GM18505 (cell line): ENCODE measurements around the gene LCMT1.

ENCODE experiments used
- ATAC-seq: cut with Tn5 transposase; IDR thresholded peaks from one replicate; pipeline ENCODE4 v1.9.1; 2021; ENCODE audit not compliant: unreplicated experiment
- POLR2A ChIP-seq: IDR thresholded peaks from 4 replicates; pipeline ENCODE4 v1.6.1; 2011; ENCODE audit warnings: borderline replicate concordance; ENCODE audit not compliant: insufficient read depth, insufficient read length; ENCODE audit errors: extremely low read depth

The LCMT1 gene

GRCh38 chr16:25081702-25082101 lies 29.8 kb upstream of the LCMT1 start:
- TF ChIP-seq POLR2A = no peak
- no peak for ATAC-seq

GRCh38 chr16:25083065-25083464 lies 28.5 kb upstream of the LCMT1 start:
- no peak for TF ChIP-seq POLR2A
- ATAC-seq = no peak

GRCh38 chr16:25083701-25084100 lies 27.8 kb upstream of the LCMT1 start:
- TF ChIP-seq POLR2A = no peak
- no peak for ATAC-seq

- TF ChIP-seq POLR2A = no peak
- no peak for ATAC-seq
Observed at GRCh38 chr16:25084797-25085196, 26.7 kb upstream of the LCMT1 start.

GRCh38 chr16:25087761-25088160 lies 23.8 kb upstream of the LCMT1 start:
- ATAC-seq = no peak
- TF ChIP-seq POLR2A = no peak

- no peak for ATAC-seq
- no peak for TF ChIP-seq POLR2A
Observed at GRCh38 chr16:25089351-25089750, 22.2 kb upstream of the LCMT1 start.

GRCh38 chr16:25092441-25092840 lies 19.1 kb upstream of the LCMT1 start:
- no peak for ATAC-seq
- TF ChIP-seq POLR2A = no peak

- ATAC-seq = peak; percentile 49
- no peak for TF ChIP-seq POLR2A
Observed at GRCh38 chr16:25093208-25094061, 18.1 kb upstream of the LCMT1 start.

GRCh38 chr16:25094596-25094995 lies 16.9 kb upstream of the LCMT1 start:
- no peak for TF ChIP-seq POLR2A
- no peak for ATAC-seq

- TF ChIP-seq POLR2A = no peak
- ATAC-seq = no peak
Observed at GRCh38 chr16:25095636-25096035, 15.9 kb upstream of the LCMT1 start.

GRCh38 chr16:25097276-25097975 lies 14.1 kb upstream of the LCMT1 start:
- no peak for ATAC-seq
- TF ChIP-seq POLR2A = no peak

GRCh38 chr16:25100511-25100910 lies 11.0 kb upstream of the LCMT1 start:
- ATAC-seq = no peak
- no peak for TF ChIP-seq POLR2A

- peak; percentile 90 for TF ChIP-seq POLR2A
- peak; percentile 48 for ATAC-seq
Observed at GRCh38 chr16:25106567-25107465, 4.7 kb upstream of the LCMT1 start.

- no peak for TF ChIP-seq POLR2A
- ATAC-seq = no peak
Observed at GRCh38 chr16:25107466-25107792, 4.1 kb upstream of the LCMT1 start.

GRCh38 chr16:25108054-25108453 lies 3.5 kb upstream of the LCMT1 start:
- TF ChIP-seq POLR2A = no peak
- no peak for ATAC-seq
